GM19324 (cell line): ENCODE measurements around the gene IFIT1.
A peak's percentile ranks its signal among the peaks of the same experiment; 100 is the strongest.

Source experiments
- ATAC-seq: cut with Tn5 transposase; IDR thresholded peaks from one replicate; pipeline ENCODE4 v1.9.1; 2021; ENCODE audit warnings: mild to moderate bottlenecking, moderate library complexity; ENCODE audit not compliant: unreplicated experiment, low FRiP score

The IFIT1 gene

GRCh38 chr10:89391907-89392756 is at the start of gene IFIT1:
Gene IFIT1 (plus strand): TSS chr10:89392623. CDS start chr10:89392713, 90 bp downstream.
- ATAC-seq, result peak; percentile 81

- no peak for ATAC-seq
Observed at GRCh38 chr10:89343089-89343767, 49.2 kb upstream of the IFIT1 start.

- no peak for ATAC-seq
Observed at GRCh38 chr10:89344156-89344555, 48.3 kb upstream of the IFIT1 start.

- no peak for ATAC-seq
Observed at GRCh38 chr10:89345367-89346000, 46.9 kb upstream of the IFIT1 start.

- ATAC-seq, result no peak
Observed at GRCh38 chr10:89346405-89347254, 45.8 kb upstream of the IFIT1 start.

- ATAC-seq, result no peak
Observed at GRCh38 chr10:89347701-89348457, 44.5 kb upstream of the IFIT1 start.

GRCh38 chr10:89348481-89348880 is 43.9 kb upstream of the IFIT1 start:
- no peak for ATAC-seq

GRCh38 chr10:89348975-89349374 is 43.4 kb upstream of the IFIT1 start:
- no peak for ATAC-seq

GRCh38 chr10:89350631-89351315 is 41.6 kb upstream of the IFIT1 start:
- ATAC-seq, result peak; percentile 28

GRCh38 chr10:89351412-89351779 is 41.0 kb upstream of the IFIT1 start:
- peak; percentile 73 for ATAC-seq

GRCh38 chr10:89351780-89352597 is 40.4 kb upstream of the IFIT1 start:
- ATAC-seq, result peak; percentile 42

GRCh38 chr10:89352802-89353201 is 39.6 kb upstream of the IFIT1 start:
- ATAC-seq, result no peak

GRCh38 chr10:89355394-89355931 is 37.0 kb upstream of the IFIT1 start:
- ATAC-seq, result no peak

GRCh38 chr10:89357096-89357495 is 35.3 kb upstream of the IFIT1 start:
- no peak for ATAC-seq

GRCh38 chr10:89357975-89358374 is 34.4 kb upstream of the IFIT1 start:
- ATAC-seq, result no peak

- no peak for ATAC-seq
Observed at GRCh38 chr10:89360157-89360556, 32.3 kb upstream of the IFIT1 start.

- ATAC-seq, result no peak
Observed at GRCh38 chr10:89362929-89363328, 29.5 kb upstream of the IFIT1 start.
